Measurements from ENCODE around the gene USP47.

Gene USP47

GRCh38 chr11:12007769-12008737, 166.3 kb downstream of the USP47 start, which contains the start of gene DKK3:
DKK3 (minus strand) TSS chr11:12008626; CDS start chr11:12008582, 44 bp downstream.
- DNase-seq, result no peak
